LoVo (cell line): ENCODE measurements around the gene DLG2.

ENCODE experiments used
- DNase-seq: peaks from one replicate; pipeline ENCODE4 v3.0.0-alpha.2; 2016; ENCODE audit warnings: low spot score

DLG2 gene

DNA sequence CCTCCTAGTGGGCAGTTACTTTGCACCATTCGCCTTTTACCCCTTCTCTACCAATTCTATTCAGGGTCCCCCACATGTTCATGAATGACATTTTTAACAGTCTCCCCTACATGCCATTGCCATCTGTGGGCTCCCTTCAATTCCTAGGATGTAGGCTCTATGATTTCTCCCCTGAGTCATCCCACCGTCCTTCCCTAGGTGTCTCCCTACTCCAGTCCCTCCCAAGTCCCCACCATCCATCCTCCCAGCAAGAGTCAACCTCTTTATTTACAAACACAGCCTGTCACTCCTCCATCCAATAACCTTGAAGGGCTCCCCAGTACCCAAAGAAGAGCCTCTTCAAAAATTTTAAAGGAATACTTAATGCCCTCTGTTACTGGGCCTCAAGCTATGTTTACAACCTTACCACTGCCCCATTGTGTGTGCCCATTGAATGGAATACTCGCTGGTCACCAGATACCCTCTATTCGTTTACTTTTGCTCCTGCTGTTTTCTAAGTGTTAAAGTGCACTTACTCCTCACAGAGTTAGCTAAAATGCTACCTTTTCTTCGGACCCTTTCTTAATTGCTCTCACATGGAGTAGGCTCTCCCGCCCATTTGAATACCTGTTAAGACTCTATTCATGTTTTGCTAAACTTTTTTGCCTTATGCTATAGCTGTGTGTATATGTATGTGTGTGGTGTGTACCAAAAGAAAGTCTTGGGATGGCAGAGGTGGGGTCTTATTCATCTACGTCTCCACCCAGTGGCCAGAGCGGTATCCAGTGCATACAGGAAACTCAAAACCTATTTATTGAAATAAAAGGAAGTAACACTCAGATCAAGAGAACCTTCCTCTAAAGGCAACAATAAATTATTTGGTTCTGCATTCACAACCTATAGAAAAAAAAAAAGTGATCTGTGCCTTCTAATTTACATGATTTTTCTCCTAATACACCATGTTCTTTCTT, 2105.2 kb downstream of the DLG2 start:
- no peak for DNase-seq

DNA sequence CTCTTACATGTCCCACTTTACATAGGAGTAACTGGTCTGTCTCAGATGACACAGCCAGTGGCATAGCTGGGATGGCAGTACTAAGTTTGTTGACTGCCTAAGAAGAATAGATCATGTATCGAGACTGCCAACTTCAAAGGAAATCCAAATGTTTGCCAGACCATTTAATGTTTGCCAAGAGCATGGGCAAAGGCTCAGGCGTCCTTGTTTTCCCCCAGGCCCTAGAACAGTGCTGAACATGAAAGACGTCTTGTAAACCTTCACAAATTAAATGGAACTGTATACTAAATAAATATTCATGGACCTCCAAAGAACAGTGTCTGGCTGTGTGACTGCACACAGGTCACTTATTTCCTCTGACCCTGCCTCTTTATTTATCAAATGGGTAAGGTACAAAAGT, 2106.3 kb downstream of the DLG2 start:
- no peak for DNase-seq

DNA sequence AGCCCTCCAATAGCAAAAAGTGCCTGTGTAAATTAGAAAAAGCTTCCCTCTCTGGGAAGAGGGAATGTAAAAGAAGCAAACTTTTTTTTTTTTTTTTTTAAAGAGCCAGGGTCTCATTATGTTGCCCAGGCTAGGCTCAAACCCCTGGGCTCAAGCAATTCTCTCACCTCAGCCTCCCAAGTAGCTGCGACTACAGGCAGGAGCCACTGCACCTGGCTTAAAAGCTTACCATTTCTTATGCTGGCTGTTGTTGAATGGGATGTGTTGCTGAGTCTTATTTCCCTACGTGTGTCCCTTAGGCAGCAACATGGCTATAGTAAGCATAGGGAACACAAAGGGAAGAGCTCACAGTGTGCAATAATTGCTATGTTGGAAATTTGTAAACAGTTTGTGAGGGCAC, 2115.5 kb downstream of the DLG2 start:
- DNase-seq, result no peak

DNA sequence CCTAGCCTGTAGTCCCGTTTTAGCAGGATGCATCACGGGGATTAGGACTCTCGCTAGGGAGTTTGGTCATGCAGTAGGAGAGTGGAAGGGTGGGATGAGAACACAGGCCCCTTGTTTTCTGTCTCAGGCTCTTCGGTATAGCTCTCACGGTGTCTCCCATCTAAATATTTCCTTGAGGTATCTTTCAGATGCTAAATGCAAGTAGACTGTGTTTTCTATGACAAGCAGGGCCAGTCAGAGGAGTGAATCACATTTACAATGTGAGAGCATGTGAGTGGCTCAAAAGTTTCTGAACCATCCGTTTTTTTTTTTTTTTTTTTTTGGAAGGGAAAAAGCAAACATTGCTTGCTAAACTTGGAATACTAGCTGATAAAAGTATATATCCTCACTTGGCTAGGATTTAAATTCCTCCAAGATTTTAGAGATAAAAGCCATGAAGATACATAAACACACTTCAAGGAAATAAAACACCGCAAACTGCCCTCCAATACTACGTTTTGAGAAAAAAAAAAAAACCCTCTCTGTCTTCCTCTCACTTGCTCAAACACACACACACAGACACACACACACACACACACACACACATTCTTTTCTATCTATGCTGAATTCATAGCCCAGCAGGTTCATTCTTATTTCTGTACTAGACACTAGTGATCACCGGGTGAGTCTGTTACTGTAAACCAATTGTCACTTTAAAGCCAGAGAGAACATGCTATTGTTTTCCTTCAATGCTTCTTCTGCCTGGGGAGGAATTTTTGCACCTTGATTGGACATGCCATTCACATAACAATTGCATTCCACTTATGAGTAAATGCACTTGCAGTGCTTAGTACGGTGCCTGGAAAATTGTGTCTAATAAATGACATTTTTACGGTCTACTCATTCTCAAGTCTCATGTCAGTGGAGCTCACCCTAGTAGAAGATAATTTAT, 2116.3 kb downstream of the DLG2 start:
- no peak for DNase-seq

DNA sequence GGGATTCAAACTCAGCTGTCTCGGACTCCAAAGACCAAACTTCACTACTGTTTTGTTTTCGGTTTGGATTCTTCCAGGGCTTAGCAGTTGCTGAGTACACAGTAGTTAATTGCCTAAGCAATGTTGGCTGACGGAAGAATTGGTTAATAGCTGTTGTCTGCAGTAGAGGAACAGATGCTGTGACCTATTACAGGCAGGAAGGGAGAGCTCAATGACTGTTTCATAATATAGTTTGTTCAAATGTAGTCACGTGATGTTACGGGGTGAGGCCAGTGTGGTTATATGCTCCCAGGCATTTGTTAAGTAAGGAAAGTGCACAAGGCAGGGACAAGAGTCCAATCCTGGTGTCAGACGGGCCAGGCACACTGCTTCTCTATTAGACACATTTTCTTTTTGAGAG, 2118.3 kb downstream of the DLG2 start:
- DNase-seq, result no peak

DNA sequence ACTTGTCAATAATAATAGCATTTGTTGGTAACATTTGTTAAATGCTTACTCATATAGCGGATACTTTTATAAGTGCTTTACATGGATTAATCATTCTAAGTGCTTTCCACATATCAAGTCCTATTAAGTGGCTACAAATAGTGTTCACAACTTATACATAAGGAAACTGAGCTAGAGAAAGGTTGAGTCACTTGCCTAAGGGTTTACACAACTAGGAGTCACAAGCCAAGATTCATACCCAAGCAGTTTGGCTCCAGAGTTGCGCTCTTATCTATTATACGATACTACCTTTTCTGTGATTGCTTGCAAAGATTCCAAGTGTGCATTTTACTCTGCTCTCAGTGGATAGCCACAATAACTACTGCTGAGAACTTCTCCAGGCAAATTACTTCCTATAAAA, 2125.1 kb downstream of the DLG2 start:
- DNase-seq, result no peak

DNA sequence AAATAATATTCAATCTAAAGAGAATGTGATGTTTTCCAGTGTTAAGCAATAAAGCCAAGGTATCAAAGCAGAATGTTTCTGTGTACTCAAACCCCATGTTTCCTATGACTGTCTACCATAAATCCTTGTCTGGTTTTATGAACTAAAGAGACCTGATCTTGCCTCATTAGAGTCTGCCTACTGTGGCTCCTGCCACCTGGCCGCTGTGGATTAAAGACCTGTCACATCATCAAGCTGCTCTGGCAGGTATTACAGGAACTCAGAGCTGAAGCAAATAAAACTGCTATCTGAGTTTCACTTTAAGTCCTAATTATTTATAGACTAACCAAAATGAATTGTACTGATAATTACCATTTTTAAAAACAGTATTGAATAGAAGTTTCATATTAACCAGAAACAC, 2133.2 kb downstream of the DLG2 start:
- no peak for DNase-seq

DNA sequence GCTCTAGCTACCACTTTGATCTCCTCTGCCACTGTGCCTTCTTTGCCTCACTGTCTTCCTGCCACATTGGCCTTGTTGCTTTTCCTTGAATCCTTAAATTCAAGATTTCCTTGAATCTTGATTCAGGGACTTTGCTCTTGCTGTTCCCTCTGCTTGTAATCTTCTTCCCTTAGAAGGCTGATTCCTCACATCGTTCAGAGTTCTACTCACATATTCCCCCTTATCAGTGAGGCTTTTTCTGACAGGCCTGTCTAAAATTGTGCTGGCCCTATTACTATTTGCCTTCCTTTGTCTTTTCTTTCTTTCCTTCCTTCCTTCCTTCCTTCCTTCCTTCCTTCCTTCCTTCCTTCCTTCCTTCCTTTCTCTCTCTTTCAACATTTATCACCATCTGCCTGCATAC, 2134.1 kb downstream of the DLG2 start:
- DNase-seq, result no peak

DNA sequence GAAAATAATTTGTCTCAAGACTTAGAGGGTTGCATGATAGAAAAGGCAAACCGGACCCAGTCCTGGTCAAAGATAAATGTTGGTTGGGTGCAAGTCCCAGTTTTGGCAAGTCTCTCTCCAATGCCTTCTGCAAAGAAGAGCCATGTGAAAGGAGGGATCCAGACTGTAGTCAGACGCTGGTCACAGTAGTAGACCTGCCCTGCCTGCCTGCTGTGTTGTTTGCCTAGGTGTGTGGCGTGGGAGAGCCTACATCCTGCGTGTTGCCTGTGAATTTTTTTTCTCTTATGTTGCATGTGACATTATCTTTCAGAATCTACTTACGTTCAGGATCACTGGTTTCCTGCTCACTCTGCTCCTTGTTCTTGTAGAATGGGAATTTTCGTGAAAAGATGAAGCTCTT, 2143.3 kb downstream of the DLG2 start:
- DNase-seq, result no peak

DNA sequence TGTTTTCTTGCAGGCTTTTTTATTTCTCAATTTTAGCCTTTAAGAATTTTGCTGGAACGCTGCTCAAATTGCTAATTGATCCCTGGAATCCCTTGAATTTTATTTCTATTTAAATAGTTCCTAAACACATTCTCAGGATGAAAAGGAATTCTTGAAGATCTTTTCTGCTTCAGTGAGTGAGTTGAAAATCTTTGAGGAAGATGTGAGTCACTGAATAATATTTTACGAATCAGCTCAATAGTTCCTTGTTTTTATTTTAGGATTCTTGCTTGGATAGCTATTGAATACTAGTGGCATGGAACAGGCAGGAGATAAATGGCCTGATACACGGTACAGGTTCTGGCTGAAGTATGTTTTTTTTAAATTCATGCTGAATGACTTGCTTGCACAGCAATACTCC, 2146.3 kb downstream of the DLG2 start:
- no peak for DNase-seq

DNA sequence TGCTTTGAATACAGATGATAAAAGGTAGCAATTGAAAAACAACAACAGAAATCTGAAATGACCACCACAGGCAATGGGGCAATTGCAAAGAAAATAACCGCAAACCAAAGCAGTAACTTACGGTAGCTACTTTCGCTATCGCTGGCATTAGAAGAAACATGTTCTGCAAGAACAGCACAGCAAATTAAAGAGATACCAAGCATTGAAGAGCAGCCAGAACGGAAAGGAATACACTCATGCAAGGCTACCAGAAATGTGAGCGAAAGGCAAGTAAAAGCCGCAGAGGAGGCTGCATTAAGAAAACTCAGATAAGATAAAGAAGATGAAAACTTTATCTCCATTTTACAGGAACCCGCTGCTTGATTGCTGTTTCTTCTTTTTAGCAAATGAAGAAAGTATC, 2146.9 kb downstream of the DLG2 start:
- DNase-seq, result no peak

DNA sequence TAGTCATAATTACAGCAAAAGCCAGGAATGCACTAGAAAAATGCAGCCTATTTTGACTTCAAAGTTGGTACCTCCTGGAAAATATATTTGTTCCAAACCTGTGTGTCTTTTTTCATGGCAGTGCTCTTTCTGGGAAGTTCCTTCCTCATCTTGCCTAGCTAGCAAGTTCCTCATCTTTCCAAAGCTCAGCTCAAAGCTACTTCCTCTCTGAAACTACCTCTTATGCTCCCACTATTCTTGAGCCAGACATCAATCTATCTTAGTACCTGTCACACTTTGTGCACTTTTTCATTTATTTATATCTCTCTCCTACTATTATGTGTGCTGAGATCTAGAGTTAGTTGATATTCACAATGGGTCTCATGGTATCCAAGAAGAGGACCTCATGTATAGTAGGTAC, 2149.4 kb downstream of the DLG2 start:
- no peak for DNase-seq

DNA sequence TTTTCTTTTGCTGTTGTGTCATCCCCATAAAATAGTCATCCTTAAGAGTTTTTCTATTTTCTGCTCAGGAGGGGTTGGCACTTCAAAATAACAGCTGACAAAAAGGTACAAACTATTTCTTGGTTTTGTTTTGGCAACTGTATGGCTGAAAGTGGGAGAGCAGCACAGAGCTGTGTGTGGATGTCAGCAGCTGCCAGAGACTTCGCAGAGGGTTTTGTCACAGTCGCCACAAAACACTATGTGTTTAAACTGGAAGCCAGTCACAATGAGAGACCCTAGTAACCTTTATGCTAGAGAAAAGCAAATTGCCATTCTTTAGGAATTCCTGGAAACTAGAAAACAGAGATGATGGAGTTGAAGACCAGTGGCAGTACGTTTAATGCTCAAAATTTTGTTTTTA, 2151.4 kb downstream of the DLG2 start:
- DNase-seq, result no peak

DNA sequence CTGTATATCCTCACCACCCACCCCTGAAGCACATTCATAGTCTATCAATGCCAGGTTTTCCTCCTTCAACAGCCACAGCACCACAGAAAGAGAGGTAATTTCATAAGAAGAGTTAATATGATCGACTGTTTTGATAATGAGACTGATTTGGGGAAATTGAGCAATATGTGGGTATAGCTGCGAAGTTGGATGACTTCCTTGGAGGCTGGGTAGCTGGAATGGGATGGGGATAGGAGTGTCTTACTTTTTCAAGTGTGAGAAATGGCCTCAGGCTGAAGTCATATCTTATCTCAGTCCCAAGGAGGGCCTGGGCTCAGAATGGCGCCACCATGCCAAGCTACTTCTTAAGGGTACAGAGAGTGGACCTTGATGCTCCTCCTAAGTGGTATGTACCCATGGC, 2153.4 kb downstream of the DLG2 start:
- no peak for DNase-seq

DNA sequence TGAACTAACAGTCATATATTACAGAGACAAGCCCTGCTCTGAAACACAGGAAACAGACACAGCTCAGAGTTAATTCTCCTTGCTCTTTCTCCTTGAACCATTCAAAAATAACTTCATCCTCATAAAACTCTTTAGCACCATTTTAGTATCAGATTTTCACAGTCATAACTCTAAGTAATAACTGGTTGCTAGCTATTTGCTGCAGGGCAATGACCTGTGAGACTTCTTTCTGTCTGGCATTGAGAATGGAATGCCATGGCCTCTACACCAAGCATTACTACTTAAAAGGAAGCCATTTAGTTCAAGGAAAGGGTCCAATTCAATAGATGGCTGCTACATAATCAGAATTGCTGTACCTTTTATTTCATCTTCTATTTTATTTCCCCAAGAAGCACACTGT, 2154.3 kb downstream of the DLG2 start:
- DNase-seq, result no peak

DNA sequence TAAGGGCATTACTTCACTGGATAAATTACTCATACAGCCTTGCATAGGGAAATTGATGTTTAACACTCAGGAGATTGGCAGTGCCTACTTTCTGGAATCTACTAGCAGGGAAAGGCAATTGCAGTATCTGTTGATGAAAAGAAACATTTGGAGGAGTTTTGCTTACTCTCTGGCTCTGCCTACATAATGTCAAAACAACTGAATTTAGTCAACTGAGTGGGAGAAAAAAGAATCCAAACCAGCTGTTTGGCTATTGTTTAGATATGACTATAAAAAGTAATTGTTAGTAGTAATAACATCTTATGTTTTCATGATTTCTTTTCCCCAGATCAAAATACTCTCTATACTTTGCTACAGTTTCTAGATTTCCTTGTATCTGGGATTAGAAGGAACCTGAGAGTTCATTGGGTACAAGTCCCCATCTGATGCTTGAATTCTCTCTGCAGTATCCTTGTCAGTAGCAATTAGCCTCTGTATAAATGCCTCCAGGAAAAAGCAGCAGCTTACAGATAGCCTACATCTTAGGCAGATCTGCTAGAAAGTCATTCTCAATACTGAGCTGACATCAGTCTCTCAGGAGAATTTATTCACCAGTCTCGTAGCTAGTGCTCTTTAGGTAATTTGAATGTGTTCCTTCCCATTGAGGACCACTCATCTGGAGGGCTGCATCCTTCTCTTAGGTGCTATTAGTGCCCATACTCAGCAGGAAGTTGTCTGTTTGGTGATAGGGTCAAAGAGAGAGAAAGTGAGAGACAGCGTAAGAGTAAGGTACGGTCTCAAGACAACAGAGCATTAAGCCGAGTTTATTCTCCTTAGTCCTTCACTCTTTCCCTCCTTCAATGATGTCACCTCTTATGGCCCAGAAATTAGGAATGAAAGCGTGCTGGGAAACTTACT, 2155.1 kb downstream of the DLG2 start:
- no peak for DNase-seq

DNA sequence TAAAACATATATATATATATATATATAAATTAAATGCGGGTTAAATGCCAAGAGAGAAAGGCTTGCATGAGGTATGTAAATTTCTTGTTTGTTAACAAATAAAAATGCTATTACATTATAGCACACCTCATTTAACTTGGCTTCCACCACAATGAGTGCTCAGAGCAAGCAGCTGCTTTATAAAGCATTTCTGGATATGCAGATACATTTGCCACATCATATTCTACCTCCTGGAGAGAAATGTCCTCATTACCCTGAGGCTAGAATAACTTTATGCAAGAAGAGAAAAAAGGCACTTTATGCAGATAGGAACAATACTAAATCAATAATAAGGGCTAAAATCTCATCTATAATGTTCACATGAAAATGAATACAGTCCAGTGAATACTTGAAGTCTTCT, 2159.3 kb downstream of the DLG2 start:
- no peak for DNase-seq

DNA sequence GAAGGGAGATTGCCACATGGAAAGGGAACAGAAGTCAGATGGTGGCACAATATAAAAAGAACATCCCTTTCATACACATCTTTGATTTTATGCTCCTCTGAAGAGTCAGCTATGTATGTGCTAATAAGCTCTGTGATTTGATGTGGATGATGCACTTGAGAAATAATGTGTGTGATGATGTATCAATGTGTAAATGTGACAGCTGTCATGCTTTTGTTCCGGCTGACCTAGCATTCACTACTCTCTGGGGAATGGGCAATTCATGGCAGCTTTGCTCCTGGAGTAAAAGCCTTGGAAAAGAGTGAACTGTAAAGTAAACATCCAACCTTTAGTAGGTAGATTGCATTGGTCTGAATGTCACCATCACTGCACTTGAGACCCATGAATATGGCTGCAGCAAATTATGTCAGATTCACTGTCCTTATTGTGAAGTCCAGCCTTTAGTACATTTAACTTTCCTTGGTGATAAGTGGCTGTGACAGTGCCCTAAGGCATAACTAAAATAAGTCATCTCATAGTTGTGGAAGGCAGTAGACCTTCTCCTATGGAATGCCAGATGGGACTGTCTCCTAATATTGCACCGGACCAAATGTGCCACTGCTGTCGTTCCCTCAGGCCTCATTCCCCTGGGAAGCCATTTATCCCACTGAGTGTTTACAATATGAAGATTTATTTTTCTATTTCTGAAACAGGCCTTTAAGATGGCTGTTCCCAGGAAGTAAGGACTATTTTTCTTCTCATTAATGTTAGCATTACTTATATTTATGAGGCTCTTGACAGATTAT, 2162.8 kb downstream of the DLG2 start:
- DNase-seq, result no peak

DNA sequence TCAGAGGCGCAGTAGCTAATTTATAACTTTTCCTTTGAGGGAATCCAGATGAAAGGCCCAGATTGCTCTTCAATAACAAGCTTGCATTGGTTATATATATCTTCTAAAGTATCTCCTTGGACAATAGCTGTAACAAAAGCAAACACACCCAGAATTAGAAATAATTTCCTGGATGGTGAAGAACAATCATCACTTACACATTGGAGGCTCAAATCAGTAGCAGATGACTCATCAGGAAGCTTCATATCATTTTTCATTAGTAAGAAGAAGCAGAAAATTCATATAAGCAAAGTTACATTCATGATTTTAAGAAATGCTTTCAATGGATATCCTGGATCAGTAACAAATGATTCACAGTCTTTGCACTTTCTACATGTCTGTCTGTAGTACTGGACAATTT, 2167.3 kb downstream of the DLG2 start:
- no peak for DNase-seq

DNA sequence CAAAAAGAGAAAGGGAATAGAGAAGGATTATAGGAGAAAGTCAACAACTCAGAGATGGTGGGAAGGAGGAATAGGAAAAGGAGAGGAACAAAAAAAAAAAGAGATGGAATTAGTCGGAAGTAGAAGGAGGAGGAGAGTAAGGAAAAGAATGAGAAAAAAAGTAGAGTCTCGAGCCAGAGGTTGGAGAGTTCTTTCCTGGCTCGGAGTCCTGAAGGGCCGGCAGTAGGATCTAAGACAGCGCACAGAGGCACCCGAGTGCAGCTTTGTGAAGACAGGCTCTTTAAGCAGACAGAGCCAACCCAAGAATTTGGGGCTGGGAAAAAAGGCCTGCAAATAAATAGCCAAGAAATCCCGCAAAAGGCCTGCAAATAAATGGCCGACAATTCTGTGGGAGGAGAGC, 2170.6 kb downstream of the DLG2 start:
- no peak for DNase-seq

DNA sequence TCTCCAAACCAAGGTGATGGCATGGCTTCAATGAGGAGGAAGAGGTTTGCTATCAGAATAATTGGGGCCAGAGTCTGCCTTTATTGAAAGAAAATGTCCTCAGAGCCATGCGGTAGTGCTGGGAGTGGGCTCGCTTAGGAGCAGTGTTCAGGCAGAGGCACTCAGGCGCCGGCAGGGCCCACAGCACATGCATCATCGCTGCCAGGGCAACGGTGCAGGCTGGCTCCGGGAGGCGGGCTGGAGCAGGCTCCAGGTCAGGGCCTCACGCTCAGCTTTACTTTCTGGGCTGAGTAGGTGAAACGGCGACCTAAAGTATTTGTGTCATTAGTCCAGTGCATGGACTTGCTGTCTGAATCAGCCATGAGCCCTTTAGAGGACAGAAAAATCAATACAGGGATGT, 2171.1 kb downstream of the DLG2 start:
- no peak for DNase-seq
